Neural progenitor cell (in vitro differentiated cells): Measurements from ENCODE around the gene NEMP1. TPM values are rescaled to one million over a fixed set of nuclear protein-coding genes. Genes with fewer than 3 reads are reported as not detected.
A peak's percentile ranks its signal among the peaks of the same experiment; 100 is the strongest.
"Not testable (repeated sequence)": the region's sequence is repeated elsewhere in the genome, so short reads cannot be mapped to it uniquely, and the experiment has no call there.

Source experiments
- DNase-seq: peaks from one replicate; pipeline ENCODE4 v3.0.0-alpha.2; 2016; ENCODE audit warnings: low spot score
- H2AFZ ChIP-seq: fragments of 200-600 bp; sonication (generic); replicated peaks from 2 replicates; pipeline ENCODE4 v1.6.1; 2016; ENCODE audit warnings: antibody characterized with exemption
- H3F3A ChIP-seq: fragments of 200-600 bp; sonication (generic); 2 replicates; pipeline ENCODE4 v1.6.1; 2016; ENCODE audit warnings: antibody characterized with exemption, low read depth
- H3K27ac ChIP-seq: fragments of 200-600 bp; sonication (generic); 2 replicates; pipeline ENCODE4 v1.5.1; 2016; ENCODE audit warnings: mild to moderate bottlenecking
- H3K27me3 ChIP-seq: fragments of 200-600 bp; sonication (generic); 2 replicates; pipeline ENCODE4 v1.6.1; 2016; ENCODE audit warnings: mild to moderate bottlenecking, moderate library complexity
- H3K36me3 ChIP-seq: fragments of 200-600 bp; sonication (generic); 2 replicates; pipeline ENCODE4 v1.5.1; 2016
- H3K4me1 ChIP-seq: fragments of 200-600 bp; sonication (generic); 2 replicates; pipeline ENCODE4 v1.6.1; 2016; ENCODE audit warnings: mixed run types
- H3K4me2 ChIP-seq: fragments of 200-600 bp; sonication (generic); 2 replicates; pipeline ENCODE4 v1.6.1; 2016
- H3K4me3 ChIP-seq: fragments of 200-600 bp; sonication (generic); 2 replicates; pipeline ENCODE4 v1.5.1; 2016
- H3K79me2 ChIP-seq: fragments of 200-600 bp; sonication (generic); 2 replicates; pipeline ENCODE4 v1.6.1; 2016; ENCODE audit warnings: low read depth
- H3K9ac ChIP-seq: fragments of 200-600 bp; sonication (generic); 2 replicates; pipeline ENCODE4 v1.6.1; 2016
- H3K9me3 ChIP-seq: fragments of 200-600 bp; sonication (generic); 2 replicates; pipeline ENCODE4 v1.5.1; 2016; ENCODE audit warnings: low read depth
- H4K20me1 ChIP-seq: fragments of 200-600 bp; sonication (generic); 2 replicates; pipeline ENCODE4 v1.6.1; 2016; ENCODE audit warnings: low read depth
- H3K27ac Mint-ChIP-seq: 3 replicates; pipeline ENCODE4 v1.8.0; 2021; ENCODE audit warnings: mixed read lengths
- H3K27me3 Mint-ChIP-seq: 2 replicates; pipeline ENCODE4 v1.8.0; 2022; ENCODE audit warnings: low read depth, mild to moderate bottlenecking, inconsistent platforms, moderate library complexity, mixed read lengths; ENCODE audit not compliant: insufficient read depth
- H3K36me3 Mint-ChIP-seq: 3 replicates; pipeline ENCODE4 v1.8.0; 2021; ENCODE audit warnings: mixed read lengths
- H3K4me1 Mint-ChIP-seq: 3 replicates; pipeline ENCODE4 v1.8.0; 2021; ENCODE audit warnings: mixed read lengths
- H3K4me3 Mint-ChIP-seq: 3 replicates; pipeline ENCODE4 v1.8.0; 2021; ENCODE audit warnings: mild to moderate bottlenecking, moderate library complexity, mixed read lengths
- H3K9me3 Mint-ChIP-seq: 3 replicates; pipeline ENCODE4 v1.8.0; 2020; ENCODE audit warnings: mixed read lengths
- CTCF ChIP-seq: fragments of 200-600 bp; sonication (generic); IDR thresholded peaks from 2 replicates; pipeline ENCODE4 v1.5.1; 2017; ENCODE audit warnings: antibody characterized with exemption, mild to moderate bottlenecking
- EZH2 ChIP-seq: fragments of 200-600 bp; sonication (generic); IDR thresholded peaks from 2 replicates; pipeline ENCODE4 v1.6.1; 2017; ENCODE audit warnings: antibody characterized with exemption, mild to moderate bottlenecking, moderate library complexity
- EZH2phosphoT487 ChIP-seq: fragments of 200-600 bp; sonication (generic); IDR thresholded peaks from 2 replicates; pipeline ENCODE4 v1.6.1; 2017; ENCODE audit warnings: antibody characterized with exemption
- total RNA-seq: library from RNA; depleted of rRNA; stranded (reverse); fragments of >200 nt; gene quantifications from 2 replicates; pipeline ENCODE4 v1.2.3, GENCODE V29; 2015; ENCODE audit warnings: low replicate concordance

The NEMP1 gene
- total RNA-seq, 1 donor from 2014 or later: 72.0 TPM

GRCh38 chr12:57085999-57086492, 7.5 kb upstream of the NEMP1 start:
- Histone ChIP-seq H3K36me3 (no peaks in the 10 kb centered on the region), H3K27ac (peak overlapping the region; percentile 85), H3K9me3 (no peaks in the 10 kb centered on the region), H3K4me1 (peaks cover 18% of the 10 kb centered on the region), H3K4me3 (peak overlapping the region; percentile 74), H3K9ac (no peak overlapping the region), H4K20me1 (peaks cover 15% of the 10 kb centered on the region), H3F3A (peaks cover 44% of the 10 kb centered on the region), H3K27me3 (no peaks in the 10 kb centered on the region), H3K79me2 (peaks cover 20% of the 10 kb centered on the region), H2AFZ (no peak overlapping the region), H3K4me2 (peak overlapping the region; percentile 83)
- TF ChIP-seq EZH2phosphoT487 (no peak), CTCF (no peak)
- DNase-seq: peak; percentile 39
- Mint-ChIP-seq H3K27me3 (peaks cover 7% of the 10 kb centered on the region), H3K4me3 (peak overlapping the region; percentile 87), H3K36me3 (peaks cover 5% of the 10 kb centered on the region), H3K9me3 (no peaks in the 10 kb centered on the region), H3K4me1 (peaks cover 38% of the 10 kb centered on the region), H3K27ac (peak overlapping the region; percentile 83)

- Histone ChIP-seq H3K27ac (no peak overlapping the region), H3K9ac (no peak overlapping the region), H3K4me1 (peaks cover 16% of the 10 kb centered on the region), H3K9me3 (no peaks in the 10 kb centered on the region), H3K4me2 (no peak overlapping the region), H2AFZ (no peak overlapping the region), H3K4me3 (no peak overlapping the region), H3K27me3 (no peaks in the 10 kb centered on the region), H4K20me1 (peaks cover 11% of the 10 kb centered on the region), H3K79me2 (peaks cover 27% of the 10 kb centered on the region), H3K36me3 (no peaks in the 10 kb centered on the region), H3F3A (peaks cover 19% of the 10 kb centered on the region)
- H3K27ac Mint-ChIP-seq: peak overlapping the region; percentile 16
- TF ChIP-seq EZH2phosphoT487 (no peak), CTCF (no peak), EZH2 (no peak)
- peaks cover 2% of the 10 kb centered on the region for H3K36me3 Mint-ChIP-seq
- H3K4me1 Mint-ChIP-seq: peaks cover 27% of the 10 kb centered on the region
- H3K4me3 Mint-ChIP-seq: no peak overlapping the region
- H3K27me3 Mint-ChIP-seq: no peaks in the 10 kb centered on the region
- DNase-seq: no peak
- no peaks in the 10 kb centered on the region for H3K9me3 Mint-ChIP-seq
Observed at GRCh38 chr12:57080855-57081254, 2.3 kb upstream of the NEMP1 start.

GRCh38 chr12:57079821-57080220, 1.2 kb upstream of the NEMP1 start:
- H3K4me2 ChIP-seq: no peak overlapping the region

GRCh38 chr12:57073566-57074450, 4.8 kb downstream of the NEMP1 start:
- Histone ChIP-seq H3K79me2 (peaks cover 67% of the 10 kb centered on the region), H3K36me3 (peaks cover 18% of the 10 kb centered on the region), H4K20me1 (peaks cover 11% of the 10 kb centered on the region), H3F3A (peaks cover 28% of the 10 kb centered on the region)
- H3K9me3 Mint-ChIP-seq, H3K9ac ChIP-seq, H3K27me3 Mint-ChIP-seq, H3K4me3 Mint-ChIP-seq, H3K9me3 ChIP-seq, H3K27ac ChIP-seq, H3K27me3 ChIP-seq, DNase-seq, H3K4me1 ChIP-seq, H3K4me2 ChIP-seq, H3K4me3 ChIP-seq, H3K27ac Mint-ChIP-seq, H2AFZ ChIP-seq: not testable (repeated sequence)
- Mint-ChIP-seq H3K36me3 (peaks cover 15% of the 10 kb centered on the region), H3K4me1 (peaks cover 11% of the 10 kb centered on the region)

More at GRCh38 chr12:57079821-57080220, 1.2 kb upstream of the NEMP1 start:
- Histone ChIP-seq H3K79me2 (peaks cover 37% of the 10 kb centered on the region), H3F3A (peaks cover 10% of the 10 kb centered on the region), H3K36me3 (no peaks in the 10 kb centered on the region), H3K27ac (no peak overlapping the region), H3K4me1 (peaks cover 12% of the 10 kb centered on the region), H3K27me3 (no peaks in the 10 kb centered on the region), H3K9me3 (no peaks in the 10 kb centered on the region), H3K9ac (no peak overlapping the region), H3K4me3 (no peak overlapping the region), H4K20me1 (peaks cover 11% of the 10 kb centered on the region), H2AFZ (no peak overlapping the region)
- H3K27ac Mint-ChIP-seq: no peak overlapping the region
- no peak for TF ChIP-seq CTCF
- TF ChIP-seq EZH2phosphoT487: no peak
- no peak for TF ChIP-seq EZH2
- peaks cover 2% of the 10 kb centered on the region for H3K36me3 Mint-ChIP-seq
- H3K4me1 Mint-ChIP-seq: peaks cover 18% of the 10 kb centered on the region
- no peak for DNase-seq
- no peaks in the 10 kb centered on the region for H3K9me3 Mint-ChIP-seq
- no peaks in the 10 kb centered on the region for H3K27me3 Mint-ChIP-seq
- peak overlapping the region; percentile 98 for H3K4me3 Mint-ChIP-seq
